HT1080 (cell line): ENCODE measurements around the gene NLK. TPM values are rescaled to one million over a fixed set of nuclear protein-coding genes. Genes with fewer than 3 reads are reported as not detected.
"Not testable (repeated sequence)": the region's sequence is repeated elsewhere in the genome, so short reads cannot be mapped to it uniquely, and the experiment has no call there.

Experiments used
- DNase-seq: peaks from one replicate; pipeline ENCODE4 v3.0.0-alpha.2; 2015; ENCODE audit warnings: low read depth
- total RNA-seq: library from RNA; depleted of rRNA; stranded (reverse); fragments of >200 nt; shearing (Covaris generic); gene quantifications from 2 replicates; pipeline ENCODE4 v1.2.3, GENCODE V29; 2014

Gene NLK
- total RNA-seq, 1 experiment from 2014 or later: 28.9 TPM

DNA sequence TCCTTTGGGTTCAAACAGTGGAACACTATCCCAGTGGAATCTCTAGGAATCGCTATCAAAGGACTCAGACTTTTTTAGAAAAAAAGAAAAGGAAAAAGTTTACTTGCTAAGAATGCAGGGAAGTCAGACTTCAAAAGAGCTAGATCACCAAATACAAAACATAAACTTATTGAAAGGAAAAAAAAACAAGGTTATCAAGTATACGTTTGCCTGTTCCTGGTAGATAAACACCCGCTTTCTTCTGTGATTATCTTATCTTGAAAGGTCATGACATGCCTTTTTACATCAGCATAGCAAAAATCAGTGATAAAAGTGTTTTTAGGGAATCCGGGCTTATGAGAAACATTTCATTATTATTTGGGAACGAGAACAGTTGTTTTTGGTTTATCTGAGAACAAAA, 147.2 kb downstream of the NLK start:
- no peak for DNase-seq

- DNase-seq: no peak
Measured at GRCh38 chr17:28191018-28191417, 148.5 kb downstream of the NLK start.

- no peak for DNase-seq
Measured at GRCh38 chr17:28193241-28193640, 150.8 kb downstream of the NLK start.

DNA sequence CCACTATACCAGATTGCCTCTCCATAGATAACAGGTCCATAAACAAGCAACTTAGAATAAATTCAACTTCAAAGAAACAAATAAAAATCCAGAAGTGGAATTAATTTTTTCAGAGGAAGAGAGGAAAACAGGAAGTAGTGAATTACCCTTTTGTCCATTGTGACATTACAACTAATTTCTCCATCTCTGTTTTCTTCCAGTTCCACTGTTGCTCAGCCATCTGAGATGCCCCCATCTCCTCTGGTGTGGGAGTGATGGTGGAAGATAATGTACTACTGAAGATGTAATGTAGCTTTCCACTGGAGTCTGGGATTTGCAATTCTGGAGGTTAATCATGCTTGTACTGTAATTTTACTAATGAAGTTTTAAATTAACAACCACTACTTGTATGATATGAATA, 151.9 kb downstream of the NLK start:
- no peak for DNase-seq

GRCh38 chr17:28196636-28197035, 154.2 kb downstream of the NLK start:
- DNase-seq: no peak

DNA sequence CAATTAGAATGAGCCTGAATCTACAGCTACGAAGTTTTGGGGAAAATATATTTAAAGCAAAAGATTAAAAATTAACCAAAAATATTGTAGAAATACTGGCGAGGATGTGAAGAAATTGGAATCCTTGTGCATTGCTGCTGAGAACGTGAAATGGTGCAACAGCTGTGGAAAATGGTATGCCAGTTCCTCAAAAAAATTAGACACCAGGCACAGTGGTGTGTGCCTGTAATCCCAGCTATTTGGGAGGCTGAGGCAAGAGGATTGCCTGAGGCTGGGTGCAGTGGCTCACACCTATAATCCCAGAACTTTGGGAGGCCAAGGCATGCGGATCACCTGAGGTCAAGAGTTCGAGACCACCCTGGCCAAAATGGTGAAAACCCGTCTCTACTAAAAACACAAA, 156.6 kb downstream of the NLK start:
- no peak for DNase-seq

- no peak for DNase-seq
Measured at GRCh38 chr17:28199728-28200127, 157.3 kb downstream of the NLK start.

- no peak for DNase-seq
Measured at GRCh38 chr17:28201315-28201714, 158.8 kb downstream of the NLK start.

DNA sequence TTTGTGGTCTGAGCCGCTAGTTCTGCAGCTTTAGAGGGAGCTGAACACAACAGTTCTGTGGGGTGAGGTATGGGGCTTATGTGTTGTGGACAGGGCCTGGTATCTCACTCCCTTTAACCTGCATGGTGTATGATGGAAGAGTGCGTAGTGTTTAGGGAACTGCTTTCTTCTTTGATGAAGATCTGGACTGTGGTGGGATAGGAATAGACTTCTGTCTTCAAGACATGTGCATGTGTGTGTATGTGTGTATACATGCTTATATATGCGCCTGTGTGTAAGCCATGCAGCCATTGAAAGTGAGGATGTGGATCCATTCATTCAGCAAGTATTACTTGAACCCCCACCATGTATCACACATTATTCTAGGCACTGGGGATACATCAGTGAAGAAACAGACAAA, 161.8 kb downstream of the NLK start:
- DNase-seq: no peak

GRCh38 chr17:28204751-28205150, 162.3 kb downstream of the NLK start:
- DNase-seq: peak; percentile 80

DNA sequence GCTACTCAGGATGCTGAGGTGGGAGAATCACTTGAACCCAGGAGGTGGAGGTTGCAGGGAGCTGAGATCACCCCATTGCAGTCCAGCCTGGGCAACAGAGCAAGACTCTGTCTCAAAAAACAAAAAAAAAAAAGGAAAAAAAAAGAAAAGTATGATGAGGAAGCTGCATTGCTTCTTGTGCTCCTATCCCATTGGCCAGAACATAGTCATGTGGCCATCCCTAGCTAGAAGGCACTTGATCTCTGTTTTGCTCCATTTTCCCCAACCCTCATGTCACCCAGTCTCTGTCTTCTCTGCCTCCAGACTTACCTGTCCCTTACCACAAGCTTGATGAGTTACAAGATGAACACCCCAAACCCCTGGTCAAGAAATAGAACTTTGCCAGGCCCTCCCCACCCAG, 163.8 kb downstream of the NLK start:
- DNase-seq: no peak

DNA sequence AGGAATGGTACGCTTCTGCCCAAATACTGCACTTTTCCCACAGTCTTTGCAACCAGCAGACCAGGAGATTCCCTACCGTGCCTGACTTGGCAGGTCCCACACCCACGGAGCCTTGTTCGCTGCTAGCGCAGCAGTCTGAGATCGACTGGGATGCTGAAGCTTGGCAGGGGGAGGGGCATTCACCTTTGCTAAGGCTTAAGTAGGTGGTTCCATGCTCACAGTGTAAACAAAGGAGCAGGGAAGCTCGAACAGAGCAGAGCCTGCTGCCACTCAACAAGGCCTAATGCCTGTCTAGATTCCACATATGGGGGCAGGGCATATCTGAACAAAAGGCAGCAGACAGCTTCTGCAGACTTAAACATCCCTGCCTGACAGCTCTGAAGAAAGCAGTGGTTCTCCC, 169.3 kb downstream of the NLK start:
- DNase-seq: no peak

GRCh38 chr17:28213578-28213977, 171.1 kb downstream of the NLK start:
- not testable (repeated sequence) for DNase-seq

GRCh38 chr17:28216052-28216451, 173.6 kb downstream of the NLK start:
- DNase-seq: no peak

- peak; percentile 74 for DNase-seq
Measured at GRCh38 chr17:28216528-28216927, 174.1 kb downstream of the NLK start.

- DNase-seq: peak; percentile 58
Measured at GRCh38 chr17:28219771-28220170, 177.3 kb downstream of the NLK start.

GRCh38 chr17:28221751-28222414, 179.4 kb downstream of the NLK start:
- peak; percentile 38 for DNase-seq

DNA sequence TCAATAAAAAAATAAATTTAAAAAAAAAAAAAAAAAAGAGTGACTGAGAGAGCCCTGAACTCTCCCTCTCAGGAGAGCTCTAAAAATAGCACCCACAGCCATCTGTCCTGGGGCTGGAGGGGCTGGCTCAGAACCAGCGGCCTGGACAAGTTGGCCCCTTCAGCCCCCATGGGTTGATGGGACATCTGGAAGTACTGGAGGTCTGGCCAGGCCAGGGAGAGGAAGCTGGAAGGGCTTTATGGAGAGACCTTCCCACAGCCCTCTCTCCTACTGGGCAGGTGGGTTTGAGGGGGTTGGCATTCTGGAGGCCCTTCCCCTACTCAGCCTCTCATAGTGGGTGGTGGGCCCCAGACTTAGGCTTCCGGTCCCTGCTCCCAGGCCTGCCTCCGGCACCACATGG, 182.8 kb downstream of the NLK start:
- DNase-seq: no peak

DNA sequence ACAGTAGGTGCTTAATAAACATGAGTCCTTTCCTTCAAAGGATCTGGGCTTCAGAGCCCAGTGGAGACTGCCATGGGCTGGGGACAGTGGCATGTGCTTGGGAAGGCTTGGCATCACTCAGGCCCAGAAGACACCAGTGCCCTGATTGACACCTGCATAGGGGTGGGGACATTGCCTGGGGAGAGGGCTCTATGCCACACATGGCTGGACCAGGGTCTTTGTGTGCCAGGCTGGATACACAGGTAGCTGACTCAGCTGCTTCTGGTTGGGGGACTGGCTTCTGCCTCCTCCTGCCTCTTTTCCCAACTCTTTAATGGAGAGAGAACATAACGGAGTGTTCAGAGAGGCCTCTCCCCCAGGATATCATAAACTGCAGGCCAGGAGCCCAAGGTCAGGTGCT, 183.4 kb downstream of the NLK start:
- DNase-seq: no peak

DNA sequence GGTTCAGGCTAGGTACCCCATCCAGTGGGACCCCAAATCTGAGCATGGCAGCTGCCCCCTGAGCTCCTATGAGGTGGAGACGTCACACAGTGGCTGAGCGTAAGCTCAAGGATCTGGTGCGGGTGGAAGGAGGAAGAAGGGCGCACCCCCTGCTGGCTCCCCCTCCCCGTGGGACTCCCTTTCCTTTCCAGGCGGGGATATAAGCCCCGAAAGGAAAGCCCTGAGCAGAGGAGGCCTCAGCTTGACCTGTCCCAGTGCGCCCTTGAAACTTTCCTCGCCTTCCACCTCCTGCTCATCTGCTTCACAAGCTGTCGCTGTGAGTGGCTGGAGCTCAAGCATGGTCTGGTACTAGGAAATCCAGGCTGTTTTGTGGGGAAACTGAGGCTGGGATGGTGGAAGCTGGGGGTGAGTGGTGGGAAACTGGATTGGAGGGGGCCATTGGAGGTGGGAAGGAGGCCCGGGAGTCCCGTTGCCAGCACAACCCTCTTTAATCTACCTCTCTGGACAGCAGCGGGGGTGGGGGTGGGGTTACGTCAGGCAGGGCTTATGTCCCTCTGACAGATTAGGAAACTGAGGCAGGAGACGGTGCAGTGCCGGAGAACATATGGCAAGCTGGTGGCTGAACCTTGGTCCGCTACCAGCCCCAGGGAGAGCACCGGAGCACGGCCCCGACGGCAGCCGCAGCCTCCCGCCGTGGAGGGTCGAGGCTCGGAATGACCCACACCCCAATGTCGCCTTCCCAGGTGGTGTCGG, 184.3 kb downstream of the NLK start:
- no peak for DNase-seq

- no peak for DNase-seq
Measured at GRCh38 chr17:28227316-28228108, 185.0 kb downstream of the NLK start.

DNA sequence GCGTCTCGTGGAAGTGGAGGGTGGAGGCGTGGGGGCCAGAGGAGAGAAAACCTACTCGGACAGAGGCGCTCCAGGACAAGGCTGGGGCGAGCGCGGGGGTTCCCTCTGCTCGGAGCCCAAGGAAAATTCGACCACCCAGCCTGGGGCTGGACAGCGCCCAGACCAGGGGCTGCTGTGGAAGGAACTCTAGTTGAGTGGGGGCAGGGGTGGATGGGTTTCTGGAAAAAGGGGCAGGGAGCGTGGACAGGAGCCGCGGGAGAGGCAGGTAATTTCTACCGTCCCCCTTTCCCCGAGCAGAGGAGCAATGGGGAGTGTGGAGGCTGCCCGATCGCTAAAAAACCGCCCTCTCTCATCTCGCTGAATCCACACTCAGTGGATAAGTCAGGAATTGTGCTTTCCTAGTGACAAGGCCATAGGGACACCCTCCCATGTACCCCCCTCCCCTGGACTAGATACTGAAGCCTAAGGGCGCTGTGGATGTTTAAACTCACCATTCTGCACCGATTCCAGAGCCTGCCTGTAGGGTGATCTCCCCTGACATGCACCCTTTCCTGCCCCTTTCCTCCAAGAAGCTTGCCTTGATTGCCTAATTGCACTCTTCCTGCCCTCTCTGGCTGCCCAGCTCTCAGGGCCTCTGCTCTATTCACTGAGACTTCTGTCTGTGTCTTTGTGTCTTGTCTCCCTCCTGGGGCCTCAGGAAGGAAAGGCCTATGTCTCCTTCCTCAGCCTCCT, 185.8 kb downstream of the NLK start:
- DNase-seq: no peak
